HepG2 (cell line): ENCODE results near the gene PRDX2. TPM values are rescaled to one million over a fixed set of nuclear protein-coding genes. Genes with fewer than 3 reads are reported as not detected.

ENCODE experiments used
- CREB3 ChIP-seq: sonication (generic); formaldehyde crosslinking; IDR thresholded peaks from 2 replicates; pipeline ENCODE4 v1.5.0; 2020; ENCODE audit warnings: missing genetic modification reagents
- GATA4 ChIP-seq: sonication (generic); IDR thresholded peaks from 2 replicates; pipeline ENCODE4 v1.6.1; 2016; ENCODE audit warnings: antibody characterized with exemption, low read depth, borderline replicate concordance
- HIC2 ChIP-seq: sonication (generic); formaldehyde crosslinking; IDR thresholded peaks from 2 replicates; pipeline ENCODE4 v1.9.0; 2022; ENCODE audit warnings: low read depth, missing genetic modification reagents
- HMGXB4 ChIP-seq, 2 experiments: sonication (generic) in 1 of 2; formaldehyde crosslinking in 1 of 2; IDR thresholded peaks; 2 replicates each; pipeline versions ENCODE4 v1.4.0 to v1.6.1; 2018 to 2020; ENCODE audit warnings: missing genetic modification reagents in 2 of 2, borderline replicate concordance in 1 of 2, low read depth in 1 of 2, mild to moderate bottlenecking in 1 of 2, missing biosample characterization in 1 of 2
- HOMEZ ChIP-seq: IDR thresholded peaks from 2 replicates; pipeline ENCODE4 v1.6.1; 2016; ENCODE audit warnings: low read depth
- KDM5A ChIP-seq: fragments of 200-600 bp; sonication (generic); IDR thresholded peaks from 2 replicates; pipeline ENCODE4 v1.7.0; 2018; ENCODE audit warnings: antibody characterized with exemption, mild to moderate bottlenecking, low read length, borderline replicate concordance
- MIXL1 ChIP-seq: IDR thresholded peaks from 2 replicates; pipeline ENCODE4 v1.6.1; 2016
- NCOA1 ChIP-seq: sonication (generic); formaldehyde crosslinking; IDR thresholded peaks from 2 replicates; pipeline ENCODE4 v1.9.0; 2021; ENCODE audit warnings: missing genetic modification reagents
- NPAS2 ChIP-seq: sonication (generic); formaldehyde crosslinking; IDR thresholded peaks from 2 replicates; pipeline ENCODE4 v1.8.0; 2022; ENCODE audit warnings: mild to moderate bottlenecking, missing genetic modification reagents, borderline replicate concordance
- POLR2AphosphoS5 ChIP-seq: IDR thresholded peaks from 2 replicates; pipeline ENCODE4 v1.6.1; 2012; ENCODE audit warnings: low read depth, low read length
- RARA ChIP-seq: IDR thresholded peaks from 2 replicates; pipeline ENCODE4 v1.6.1; 2016; ENCODE audit warnings: missing genetic modification reagents, missing compliant biosample characterization
- RERE ChIP-seq: IDR thresholded peaks from 2 replicates; pipeline ENCODE4 v1.6.1; 2016; ENCODE audit warnings: low read depth, missing genetic modification reagents, missing compliant biosample characterization
- ZBTB1 ChIP-seq: sonication (generic); formaldehyde crosslinking; IDR thresholded peaks from 2 replicates; pipeline ENCODE4 v1.4.0; 2020; ENCODE audit warnings: missing genetic modification reagents, borderline replicate concordance
- ZBTB43 ChIP-seq: sonication (generic); formaldehyde crosslinking; conservative IDR thresholded peaks from 2 replicates; pipeline ENCODE4 v1.4.0; 2020; ENCODE audit warnings: missing genetic modification reagents
- ZNF713 ChIP-seq: sonication (generic); formaldehyde crosslinking; IDR thresholded peaks from 2 replicates; pipeline ENCODE4 v1.4.0; 2020; ENCODE audit warnings: mild to moderate bottlenecking, missing genetic modification reagents
- polyA plus RNA-seq, 8 experiments: library from polyadenylated mRNA; depleted of rRNA in 3 of 8; stranded (reverse) in 7 of 8; unstranded in 1 of 8; fragments of >200 nt; fragmentation: Illumina TruSeq in 4 of 8; extraction: Trizol in 4 of 8; gene quantifications; 2 replicates each; pipeline versions ENCODE4 v1.2.1 to v1.2.3, GENCODE V29; 2011 to 2016; ENCODE audit warnings: low read depth in 4 of 8, missing spikeins in 1 of 8, mixed read lengths in 1 of 8; ENCODE audit not compliant: insufficient read depth in 1 of 8
- total RNA-seq, 5 experiments: library from RNA; depleted of rRNA; stranded (reverse); fragments of >200 nt; fragmentation: Illumina TruSeq; extraction: Trizol; gene quantifications; 2 replicates each; pipeline ENCODE4 v1.2.3, GENCODE V29; 2016; ENCODE audit warnings: low read depth in 1 of 5

PRDX2 gene
- total and polyA plus RNA-seq, 2 of the 13 experiments (the other 11 are each of a cell fraction or from before 2014, with no cell fraction given), result 218 to 381 TPM

GRCh38 chr19:12777217-12778016, 24.2 kb downstream of the PRDX2 start (continued):
- TF ChIP-seq ZBTB1 (CRISPR knock-in tag) (no peak), RARA (CRISPR knock-in tag) (peak; percentile 32; the same call in 1 of the 2 replicates), HOMEZ (CRISPR knock-in tag) (no peak), GATA4 (no peak), ZBTB43 (no peak), RERE (CRISPR knock-in tag) (no peak), MIXL1 (CRISPR knock-in tag) (no peak), KDM5A (no peak; the same call in 1 of the 2 replicates), HIC2 (no peak), HMGXB4 (CRISPR knock-in tag; IDR thresholded peaks at IDR 0.05; ENCODE audit: borderline replicate concordance in 1 of 2, low read depth in 1 of 2) (peak; percentile 72 to 92), CREB3 (no peak), NPAS2 (CRISPR knock-in tag) (no peak), ZNF713 (CRISPR knock-in tag) (no peak), POLR2AphosphoS5 (no peak), NCOA1 (no peak)
